GM18870 (cell line): Measurements from ENCODE around the gene PLPP7.
"Not testable (repeated sequence)": the region's sequence is repeated elsewhere in the genome, so short reads cannot be mapped to it uniquely, and the experiment has no call there.

Experiments
- ATAC-seq: cut with Tn5 transposase; IDR thresholded peaks from one replicate; pipeline ENCODE4 v1.9.1; 2021; ENCODE audit warnings: moderate library complexity; ENCODE audit not compliant: unreplicated experiment

PLPP7 gene

DNA sequence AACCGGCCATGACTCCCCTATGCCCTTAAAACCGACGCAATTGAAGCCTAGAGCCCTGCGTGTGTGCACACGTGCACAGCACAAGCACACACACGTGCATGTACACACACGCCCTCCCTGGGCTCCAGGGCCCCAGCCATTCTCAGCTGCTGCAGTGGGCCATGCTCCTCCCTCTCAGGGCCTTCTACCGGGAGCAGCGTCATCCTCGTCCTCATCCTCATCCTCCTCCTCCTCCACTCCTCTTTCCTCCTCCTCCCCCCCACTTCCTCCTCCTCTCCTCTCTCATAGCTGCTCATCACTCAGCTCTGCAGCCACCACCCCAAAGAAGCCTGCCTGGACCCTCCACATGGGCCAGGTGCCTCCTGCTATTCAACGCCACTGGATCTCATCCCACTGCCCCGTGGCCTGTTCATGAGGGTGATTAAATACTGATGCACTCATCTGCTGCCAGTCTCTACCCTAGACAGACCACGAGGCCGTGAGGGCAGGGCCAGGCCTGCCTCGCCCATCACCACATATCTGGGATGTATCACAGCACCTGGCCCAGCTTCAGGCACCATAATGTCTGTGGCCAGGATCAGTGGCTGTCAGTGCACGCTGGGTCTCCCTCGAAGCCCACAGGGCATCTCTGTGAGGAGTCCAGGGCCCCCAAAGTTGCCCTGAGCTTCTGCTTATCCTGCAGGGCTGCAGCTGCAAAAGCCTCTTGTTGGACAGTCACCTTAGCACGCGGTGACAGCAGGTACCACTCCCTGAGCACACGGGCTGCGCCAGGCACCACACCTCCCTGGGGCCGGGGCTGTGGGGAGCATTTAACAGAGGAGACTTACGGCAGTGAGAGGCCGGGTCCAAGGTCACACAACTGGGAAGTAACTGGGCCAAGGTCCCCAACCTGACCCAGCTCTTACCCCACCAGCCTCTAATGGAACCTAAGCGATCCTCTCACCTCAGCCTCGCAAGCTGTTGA, 23.0 kb upstream of the PLPP7 start:
- ATAC-seq, result no peak

DNA sequence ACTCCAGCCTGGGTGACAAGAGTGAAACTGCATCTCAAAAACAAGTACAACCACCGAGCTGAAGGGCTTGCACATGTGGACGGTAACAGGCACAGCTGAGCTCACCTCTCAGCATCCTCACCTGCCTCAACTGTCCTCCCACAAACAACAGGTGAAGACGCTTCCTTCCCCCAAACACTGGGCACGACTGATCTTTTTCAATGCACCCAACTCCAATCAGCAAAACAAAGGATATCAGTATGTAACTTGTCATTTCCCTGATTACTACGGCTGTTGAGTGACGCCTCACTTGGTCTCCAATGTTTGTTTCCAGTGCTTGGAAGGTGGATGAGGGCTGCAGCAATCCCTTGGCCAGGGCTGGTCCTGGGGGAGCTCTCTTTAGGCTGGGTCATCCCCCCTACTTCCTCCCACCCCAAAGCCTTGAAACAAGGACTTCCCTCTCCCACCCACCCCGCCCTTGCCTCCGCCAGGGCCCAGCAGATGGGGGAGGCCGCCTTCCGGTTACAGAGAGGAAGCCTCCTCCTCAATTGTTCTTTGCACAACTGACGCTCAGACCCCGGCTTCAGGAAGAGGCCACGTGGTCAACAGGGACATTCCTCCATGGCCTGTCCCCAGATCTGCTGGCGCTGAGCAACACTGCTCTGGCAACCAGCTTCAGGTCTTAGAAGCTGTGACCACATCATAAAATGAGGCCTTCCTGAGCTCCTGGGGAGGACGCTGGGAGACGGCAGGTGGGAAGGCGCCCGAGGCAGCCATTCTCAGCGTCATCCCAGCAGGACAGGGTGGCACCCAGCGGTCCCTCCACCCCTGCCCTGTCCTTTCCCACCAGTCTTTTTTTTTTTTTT, 19.1 kb upstream of the PLPP7 start:
- ATAC-seq, result no peak

DNA sequence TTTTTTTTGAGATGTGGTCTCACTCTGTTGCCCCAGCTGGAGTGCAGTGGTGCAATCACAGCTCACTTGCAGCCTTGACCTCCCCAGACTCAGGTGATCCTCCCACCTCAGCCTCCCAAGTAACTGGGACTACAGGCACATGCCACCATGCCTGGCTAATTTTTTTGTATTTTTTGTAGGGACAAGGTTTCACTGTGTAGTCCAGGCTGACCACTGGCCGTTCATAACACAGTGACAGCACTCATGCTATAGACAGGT, 18.6 kb upstream of the PLPP7 start:
- ATAC-seq, result not testable (repeated sequence)

DNA sequence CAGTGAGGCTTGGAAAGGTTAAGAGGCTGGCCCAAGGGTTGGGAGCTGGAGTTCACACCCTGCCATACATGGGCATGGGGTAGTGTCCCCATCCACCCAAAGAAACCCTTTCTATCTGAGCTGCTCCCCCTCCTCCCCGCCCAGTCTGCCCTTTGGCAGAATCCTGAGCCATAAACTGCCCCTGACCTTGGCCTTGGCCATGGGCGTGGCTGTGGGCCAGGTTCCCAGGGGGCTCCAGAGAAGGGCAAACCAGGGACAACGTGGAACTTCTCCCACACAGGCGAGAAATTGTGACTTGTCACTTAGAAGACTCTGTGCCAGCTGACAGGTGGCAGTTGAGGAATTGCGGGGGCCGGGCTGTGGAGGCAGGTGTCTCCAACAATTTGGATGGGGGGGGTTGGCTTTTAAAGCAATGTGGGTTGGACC, 18.0 kb upstream of the PLPP7 start:
- ATAC-seq, result no peak

DNA sequence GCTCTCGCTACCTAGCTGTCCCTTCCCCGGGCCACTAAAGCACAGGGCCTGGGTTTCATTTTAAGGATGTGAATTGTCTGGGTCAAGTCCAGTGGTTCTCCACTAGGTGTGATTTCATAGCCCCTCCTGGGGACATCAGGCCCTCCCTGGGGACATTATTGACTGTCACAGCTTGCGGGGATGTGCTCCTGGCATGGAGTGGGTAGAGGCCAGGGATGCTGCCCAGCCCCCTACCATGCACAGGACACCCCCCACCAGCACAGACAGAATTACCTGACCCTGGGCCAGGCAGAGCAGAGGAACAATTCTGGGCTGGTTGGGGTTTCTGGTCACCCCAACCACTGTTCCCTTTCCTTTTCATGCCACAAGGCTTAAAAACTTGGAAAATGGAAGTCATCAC, 17.3 kb upstream of the PLPP7 start:
- no peak for ATAC-seq

DNA sequence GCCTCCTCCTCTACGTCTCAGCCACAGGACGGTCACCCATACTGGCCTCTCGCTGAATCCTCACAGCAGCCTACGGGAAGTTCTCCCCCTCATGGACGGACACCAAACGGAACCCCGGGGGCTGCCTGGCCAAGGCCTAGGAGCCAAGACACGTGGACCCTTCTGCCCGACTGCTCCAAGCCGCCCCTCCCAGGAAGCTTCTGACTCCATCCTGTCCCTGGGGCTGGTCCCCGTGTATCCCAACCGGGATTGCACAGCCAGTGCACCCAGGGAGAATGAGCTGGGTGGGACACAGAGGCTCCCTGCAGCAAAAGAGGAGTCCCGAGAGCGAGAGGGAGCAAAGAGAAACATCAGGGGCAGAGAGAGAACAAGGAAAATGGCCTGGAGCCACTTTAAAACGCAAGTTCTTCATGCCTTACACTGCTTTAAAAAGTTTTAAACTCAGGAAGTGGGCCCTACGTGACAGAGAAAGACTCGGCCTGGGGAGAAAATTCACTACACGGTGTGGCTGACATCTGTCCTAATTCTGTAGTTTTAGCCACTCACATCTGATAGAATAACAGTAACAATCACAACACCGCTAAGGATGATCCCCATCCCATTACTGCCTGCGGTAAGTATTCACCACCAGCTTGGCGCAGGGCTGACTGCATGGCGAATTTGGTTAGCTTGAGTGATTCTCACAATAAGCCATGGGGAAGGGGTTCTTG, 16.2 kb upstream of the PLPP7 start:
- ATAC-seq, result no peak

DNA sequence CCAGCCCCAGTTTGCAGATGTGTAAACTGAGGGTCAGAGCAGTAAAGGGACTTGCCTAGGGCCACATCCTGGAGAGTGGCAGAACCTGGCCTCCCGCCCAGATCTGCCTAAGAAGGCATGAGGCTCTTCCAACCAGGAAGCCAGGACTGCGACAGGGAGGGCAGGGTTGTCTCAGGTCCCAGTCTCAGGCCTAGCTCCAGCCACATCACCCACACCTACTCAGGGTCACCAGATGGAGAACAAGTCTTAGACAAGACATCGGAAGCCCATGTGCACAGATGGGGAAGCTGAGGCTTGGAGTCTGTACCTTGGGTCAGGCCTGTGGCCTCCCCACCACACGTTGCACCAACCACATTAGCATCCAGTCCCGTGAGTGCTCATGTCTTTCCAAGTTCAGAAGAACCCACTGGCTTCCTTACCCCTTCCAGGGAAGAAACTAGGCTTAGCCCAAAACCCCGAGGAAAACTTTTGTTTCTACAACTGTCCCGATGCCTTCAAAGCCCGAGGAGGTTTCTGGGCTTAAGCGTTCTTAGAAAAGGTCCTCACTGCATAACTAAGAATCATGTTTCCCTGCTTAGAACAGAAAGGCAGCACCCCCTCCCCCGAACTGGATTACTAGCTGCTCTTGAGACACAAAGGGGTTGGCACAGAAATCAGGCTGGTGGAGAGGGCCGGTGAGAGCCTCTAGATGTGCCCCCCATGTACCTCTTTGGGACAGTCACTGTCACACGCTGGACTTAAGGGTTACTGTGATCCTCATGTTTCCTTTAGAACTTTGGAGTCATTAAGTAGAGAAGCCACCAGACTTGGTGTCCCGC, 15.5 kb upstream of the PLPP7 start:
- no peak for ATAC-seq

DNA sequence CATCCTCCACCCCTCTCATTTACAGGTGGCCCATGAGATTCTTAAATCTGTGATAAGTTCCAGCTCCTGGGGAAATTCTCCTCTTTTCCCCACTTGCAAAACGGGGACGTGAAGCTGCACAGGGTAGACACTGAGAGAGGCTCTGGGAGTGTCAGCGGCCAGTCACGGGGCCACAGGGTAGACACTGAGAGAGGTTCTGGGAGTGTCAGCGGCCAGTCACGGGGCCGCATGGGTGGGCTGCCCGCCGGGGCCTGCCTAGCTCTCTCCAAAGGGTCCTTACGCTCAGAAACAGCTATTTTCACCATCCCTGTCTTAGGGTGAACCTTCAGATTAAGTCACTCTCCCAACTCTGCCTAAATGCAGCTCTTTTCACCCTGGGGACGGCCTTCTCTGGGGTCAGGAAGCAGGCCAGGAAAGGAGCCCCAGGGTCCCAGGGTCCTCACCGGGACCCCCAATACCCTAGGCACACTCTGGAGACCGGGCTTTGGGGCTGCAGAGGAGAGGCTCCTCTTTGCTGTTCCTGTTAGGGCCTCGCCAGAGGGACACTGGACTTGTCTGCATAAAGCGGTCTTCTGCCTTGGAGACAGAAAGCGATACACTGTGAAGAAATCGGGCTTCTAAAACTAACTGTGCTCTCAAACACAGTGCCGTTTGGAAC, 14.7 kb upstream of the PLPP7 start:
- no peak for ATAC-seq

DNA sequence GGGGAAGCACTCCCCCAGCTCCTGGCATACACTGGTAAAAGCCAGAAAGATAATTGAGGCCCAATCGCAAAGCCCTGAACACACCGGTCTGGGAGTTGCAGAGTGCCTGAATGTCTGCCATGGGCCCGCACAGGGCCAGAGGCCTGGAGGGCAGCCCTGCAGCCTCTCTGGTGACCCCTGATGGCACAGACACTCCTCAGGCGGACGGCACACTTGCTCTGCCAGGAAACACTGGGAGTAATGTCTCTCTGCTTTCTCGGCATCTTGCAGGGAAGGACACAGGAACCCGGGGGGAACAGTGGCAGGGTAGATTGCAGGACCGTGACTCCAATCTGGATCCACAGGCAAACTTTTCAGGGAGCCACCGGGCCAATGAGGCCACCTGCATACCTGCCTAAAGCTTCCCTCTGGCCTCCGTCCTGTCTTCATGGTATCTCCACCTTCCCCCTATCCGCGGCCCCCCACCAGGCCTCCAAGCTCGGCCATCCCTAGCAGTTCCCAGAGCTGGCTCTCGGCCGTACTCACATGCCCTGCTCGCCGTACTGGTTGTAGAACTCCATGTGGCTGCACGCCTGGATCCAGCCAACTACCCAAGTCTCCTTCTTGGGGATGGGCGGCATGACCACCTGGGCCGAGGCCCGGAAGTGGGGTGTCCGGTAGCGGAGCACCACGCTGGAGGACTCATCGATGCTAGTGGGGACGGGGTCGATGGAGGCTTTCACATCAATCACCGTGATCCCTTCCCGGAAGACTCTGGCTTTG, 14.0 kb upstream of the PLPP7 start:
- ATAC-seq, result no peak

DNA sequence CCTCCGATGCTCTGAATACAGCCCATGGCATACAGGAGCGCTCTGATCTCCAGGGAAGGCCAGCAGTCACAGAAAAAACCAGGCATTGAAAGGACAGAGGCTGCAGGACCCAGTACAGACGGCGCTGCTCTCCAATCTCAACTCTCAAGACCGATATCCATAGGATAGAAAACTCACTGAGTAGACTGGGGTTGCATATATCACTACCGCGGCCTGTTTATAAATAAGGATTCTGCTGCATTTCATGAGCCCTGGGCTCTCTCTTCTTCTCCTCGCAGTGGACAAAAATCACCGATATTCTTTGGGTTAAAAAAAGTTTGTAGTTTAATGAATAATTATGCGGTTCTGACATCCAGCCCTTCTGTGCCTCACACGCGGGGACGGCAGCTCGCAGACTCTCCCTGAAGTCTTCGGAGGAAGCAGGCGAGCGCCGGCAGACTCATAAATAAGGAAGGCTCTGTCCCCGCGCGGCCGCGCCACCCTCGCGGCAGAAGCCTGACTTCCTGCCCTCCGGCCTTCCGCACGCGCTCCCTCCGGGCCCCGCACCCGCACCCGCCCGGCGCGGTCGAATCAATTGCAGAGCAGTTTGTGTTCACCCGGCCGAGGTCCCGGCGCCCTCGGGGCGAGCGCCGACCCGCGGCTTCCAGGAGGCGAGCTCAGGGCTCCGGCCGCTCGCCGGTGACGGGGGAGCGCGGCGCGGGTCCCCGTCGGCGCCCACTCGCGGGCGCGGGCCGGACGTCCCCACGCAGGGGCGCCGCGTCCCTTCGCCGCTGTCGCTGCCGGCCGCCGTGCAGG, 13.2 kb upstream of the PLPP7 start, which contains the start of gene FAM78A:
FAM78A (minus strand) TSS at position 417 of the 795 bp plus-strand sequence; CDS start at position 86, 331 bp downstream.
- no peak for ATAC-seq

DNA sequence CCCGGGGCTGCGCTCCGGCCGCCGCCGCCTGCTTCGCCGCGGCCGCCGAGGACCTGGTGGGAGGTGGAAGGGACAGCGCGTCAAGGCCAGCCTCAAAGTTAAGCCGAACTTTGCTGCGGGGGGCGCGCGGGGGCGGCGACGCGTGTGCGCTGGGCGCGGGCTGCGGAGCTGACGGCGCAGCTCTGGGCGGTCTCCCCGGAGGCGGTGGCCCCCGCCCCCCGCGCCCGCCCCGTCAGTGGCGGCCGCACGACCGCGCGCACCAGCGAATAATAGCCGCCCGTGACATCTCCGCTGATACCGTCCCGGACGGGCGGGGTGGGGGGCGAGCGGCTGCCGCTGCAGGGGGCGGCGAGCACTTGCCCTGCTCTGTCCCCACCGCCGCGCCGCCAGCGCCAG, 12.6 kb upstream of the PLPP7 start:
- ATAC-seq, result no peak

DNA sequence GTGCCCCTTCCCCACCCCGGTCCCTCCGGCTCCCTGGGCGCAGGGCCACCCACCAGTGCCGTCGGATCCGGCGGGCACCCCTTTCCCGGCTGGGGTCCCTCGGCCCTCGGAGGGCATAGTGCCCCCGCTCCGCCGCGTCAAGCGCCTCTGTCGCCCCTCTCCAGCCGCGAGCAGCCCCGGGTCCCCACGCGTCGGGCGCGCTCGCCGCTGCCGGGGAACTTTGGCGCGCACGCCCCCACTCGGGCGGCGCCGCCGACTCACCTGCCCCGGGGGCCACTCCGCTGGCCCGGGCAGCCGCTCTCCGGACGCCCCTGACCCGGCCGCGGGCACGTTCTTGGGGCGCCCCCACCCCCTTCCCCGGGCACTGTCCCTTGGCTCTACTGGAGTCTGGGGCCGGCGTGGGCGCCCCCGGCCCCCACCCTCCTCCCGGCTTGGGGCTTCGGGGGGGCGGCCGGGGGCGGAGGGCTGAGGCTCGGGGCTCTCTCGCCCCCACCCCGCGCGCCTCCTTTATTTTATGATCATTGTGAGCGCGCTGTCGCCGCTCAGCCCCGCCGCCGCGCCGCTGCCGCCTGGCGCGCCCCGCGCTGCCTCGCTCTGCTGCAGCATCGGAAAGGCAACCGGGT, 12.1 kb upstream of the PLPP7 start:
- no peak for ATAC-seq

DNA sequence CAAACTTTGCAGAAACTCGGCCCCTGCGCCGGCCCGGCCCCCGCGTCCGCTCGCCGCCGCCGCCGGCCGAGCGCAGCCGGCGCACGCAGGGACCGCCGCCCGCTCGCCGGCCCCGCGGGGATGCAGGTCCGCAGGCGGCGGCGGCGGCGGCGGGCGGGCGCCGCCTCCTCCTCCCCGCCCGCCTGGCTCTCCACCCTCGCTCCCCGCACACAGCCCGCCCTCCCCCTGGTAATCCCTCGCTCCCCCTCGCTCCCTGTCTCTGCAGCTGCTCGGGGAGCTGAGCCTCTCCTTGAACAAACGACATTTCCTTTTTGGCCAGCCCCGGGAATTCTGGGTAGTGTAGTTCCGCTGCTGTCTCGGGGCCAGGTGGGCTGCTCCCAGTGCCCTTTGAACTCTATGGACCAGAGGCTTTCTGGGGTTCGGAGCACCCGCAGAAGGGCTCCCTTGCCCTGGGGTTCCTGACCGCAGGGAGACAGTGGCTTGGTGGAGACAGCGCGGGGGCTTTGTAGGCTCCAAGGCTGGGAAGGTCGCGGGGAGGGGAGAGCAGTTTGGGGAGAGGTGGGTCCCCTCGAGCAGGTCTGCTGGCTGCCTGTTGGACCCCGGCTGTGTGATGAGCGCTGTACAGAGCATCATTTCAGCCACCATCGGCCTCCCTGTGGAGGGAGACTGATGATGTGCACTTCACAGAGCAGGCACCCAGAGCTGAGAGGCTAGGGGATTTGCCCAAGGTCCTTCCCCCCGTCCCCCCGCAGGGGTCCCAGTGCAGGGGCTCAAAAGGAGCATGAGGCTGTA, 11.4 kb upstream of the PLPP7 start:
- no peak for ATAC-seq

DNA sequence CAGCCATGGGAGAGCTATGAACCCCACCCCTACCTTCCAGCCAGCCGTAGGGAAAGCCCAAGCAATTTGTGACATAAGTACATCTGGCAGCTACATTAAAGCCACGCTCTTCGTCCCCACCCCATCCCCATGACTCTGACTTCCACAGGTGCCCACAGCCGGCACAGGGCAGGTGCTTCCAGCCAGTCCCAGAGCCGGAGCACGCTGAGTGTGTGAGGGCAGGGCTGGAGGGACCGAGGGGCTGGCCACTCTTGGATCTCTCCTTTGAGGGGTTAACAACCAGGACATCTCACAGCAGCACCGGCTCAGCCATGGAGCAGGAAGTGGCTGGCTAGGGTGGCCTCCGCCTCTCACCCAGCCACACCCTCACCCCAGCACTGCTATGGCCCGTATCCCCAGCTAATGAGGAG, 10.8 kb upstream of the PLPP7 start:
- no peak for ATAC-seq

DNA sequence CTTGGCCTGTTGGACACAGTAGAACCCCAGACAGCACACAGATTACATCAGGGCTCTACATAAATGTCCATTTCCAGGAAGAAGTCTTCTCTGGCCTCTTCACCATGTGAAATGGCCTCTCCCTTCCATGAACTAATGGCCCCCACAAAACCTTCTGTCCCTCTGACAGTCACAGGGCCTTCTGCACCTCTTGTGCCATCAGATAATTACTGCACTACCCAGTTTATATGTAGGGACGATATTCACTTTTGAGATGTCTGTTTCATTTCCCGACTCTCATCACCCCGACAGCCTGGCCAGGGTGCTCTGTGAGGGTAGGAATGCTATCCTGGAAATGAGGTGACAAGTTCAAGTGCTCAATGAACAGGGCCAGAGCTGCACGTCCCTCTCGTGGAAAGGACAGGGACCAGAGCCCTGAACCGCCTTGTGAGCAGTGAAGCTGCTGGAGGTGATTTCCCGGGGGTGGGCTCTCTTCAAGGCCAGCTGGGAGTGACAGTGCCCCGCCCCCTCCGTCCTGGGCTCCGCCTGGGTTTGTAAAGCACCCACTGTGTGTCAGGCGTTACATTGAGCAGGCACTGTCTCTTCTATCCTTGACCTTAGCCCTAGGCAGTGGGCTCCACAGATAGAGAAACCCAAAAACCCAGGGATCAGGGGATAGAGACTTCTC, 10.2 kb upstream of the PLPP7 start:
- ATAC-seq, result no peak

DNA sequence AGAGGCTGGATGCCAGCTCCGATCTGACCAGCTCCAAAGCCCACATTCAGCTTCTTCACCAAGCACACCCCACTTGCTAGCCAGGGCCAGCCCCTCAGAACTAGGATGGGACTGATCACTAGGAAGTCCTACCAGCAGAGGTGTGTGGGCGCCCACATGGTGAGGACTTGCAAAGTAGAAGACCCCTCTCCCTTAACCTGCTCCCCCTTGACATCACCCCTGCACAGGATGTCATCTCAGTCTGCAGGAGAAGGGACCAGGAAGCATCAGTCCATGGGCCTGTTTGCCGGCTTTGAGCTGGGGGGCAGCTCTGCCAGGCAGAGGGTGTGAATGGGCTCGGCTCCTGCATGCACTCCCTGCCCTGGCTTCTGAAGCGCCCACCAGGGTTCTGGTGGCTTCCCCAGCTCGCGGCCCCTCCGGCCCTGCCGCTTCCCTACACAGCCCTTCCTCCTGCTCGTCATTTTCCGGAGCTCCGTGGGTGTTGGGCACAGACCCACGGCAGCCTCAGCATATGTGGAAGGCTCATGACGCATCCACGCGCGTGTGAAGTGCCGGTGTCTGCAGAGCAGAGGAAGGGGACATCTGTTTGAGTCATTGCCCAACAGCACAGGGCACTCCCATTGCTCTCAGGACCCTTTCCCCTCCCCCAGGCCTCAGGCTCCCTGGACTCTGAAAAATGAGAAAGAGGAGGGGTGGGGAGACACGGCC, 9.5 kb upstream of the PLPP7 start:
- no peak for ATAC-seq
